Caco-2 (cell line): ENCODE measurements around the gene BLOC1S4. TPM values are rescaled to one million over a fixed set of nuclear protein-coding genes. Genes with fewer than 3 reads are reported as not detected.

ENCODE experiments used
- BruUV-seq: library from RNA; stranded (reverse); fragments of 400-500 nt; replicated peaks from 2 replicates; lab custom pipeline; 2021; lab: Mats Ljungman, UMichigan
- CTCF ChIA-PET: fragments of 300-600 bp; sonication (Branson Sonifier 250); formaldehyde crosslinking; loops from one replicate; lab custom pipeline; 2022; ENCODE audit warnings: antibody characterized with exemption; lab: Charles Lee
- POLR2A ChIA-PET: fragments of 300-600 bp; sonication (Branson Sonifier 250); formaldehyde crosslinking; loops from one replicate; lab custom pipeline; 2022; ENCODE audit warnings: antibody characterized with exemption; lab: Charles Lee
- DNase-seq, 2 experiments: peaks; one replicate each; pipeline versions ENCODE4 v3.0.0 to v3.0.0-alpha.2; 2020 to 2022
- H3K27me3 ChIP-seq: replicated peaks from 2 replicates; pipeline ENCODE4 v1.6.0; 2011; ENCODE audit warnings: low read length; ENCODE audit not compliant: control insufficient read depth, insufficient read depth
- H3K36me3 ChIP-seq: 2 replicates; pipeline ENCODE4 v1.5.1; 2011; ENCODE audit warnings: low read length; ENCODE audit not compliant: control insufficient read depth, insufficient read depth
- H3K4me1 ChIP-seq: fragments of 250-450 bp; sonication (Bioruptor Pico); 2 replicates; pipeline ENCODE4 v1.5.1; 2020; ENCODE audit warnings: mild to moderate bottlenecking
- H3K4me3 ChIP-seq: 2 replicates; pipeline ENCODE4 v1.5.1; 2011; ENCODE audit warnings: low read depth, mild to moderate bottlenecking, control low read depth, low read length
- H3K9me3 ChIP-seq: fragments of 250-450 bp; sonication (Bioruptor Pico); 2 replicates; pipeline ENCODE4 v1.5.1; 2020; ENCODE audit warnings: mild to moderate bottlenecking, moderate library complexity
- H3K27ac Mint-ChIP-seq: one replicate; pipeline ENCODE4 v1.8.0; 2022; ENCODE audit warnings: mixed read lengths; ENCODE audit not compliant: unreplicated experiment
- H3K27me3 Mint-ChIP-seq: one replicate; pipeline ENCODE4 v1.8.0; 2022; ENCODE audit warnings: mixed read lengths; ENCODE audit not compliant: insufficient read depth, unreplicated experiment
- H3K36me3 Mint-ChIP-seq: one replicate; pipeline ENCODE4 v1.8.0; 2022; ENCODE audit warnings: mild to moderate bottlenecking, mixed read lengths; ENCODE audit not compliant: insufficient read depth, unreplicated experiment
- H3K4me1 Mint-ChIP-seq: one replicate; pipeline ENCODE4 v1.8.0; 2022; ENCODE audit warnings: low read depth, mixed read lengths; ENCODE audit not compliant: unreplicated experiment
- H3K4me3 Mint-ChIP-seq: one replicate; pipeline ENCODE4 v1.8.0; 2022; ENCODE audit warnings: mild to moderate bottlenecking, moderate library complexity, mixed read lengths; ENCODE audit not compliant: unreplicated experiment
- H3K9me3 Mint-ChIP-seq: one replicate; pipeline ENCODE4 v1.8.0; 2022; ENCODE audit warnings: mixed read lengths; ENCODE audit not compliant: unreplicated experiment
- intact Hi-C: fragments of 100-400 bp; cut with micrococcal nuclease; formaldehyde crosslinking; loops from one replicate; pipeline ENCODE4 v1.10.0; 2022; ENCODE audit not compliant: unreplicated experiment
- total RNA-seq: library from RNA; stranded (reverse); gene quantifications from 2 replicates; pipeline ENCODE4 v1.2.3, GENCODE V29; 2022
- TF ChIP-seq, protein P1 (sequence below), 2 experiments: fragments of 200-600 bp in 1 of 2; IDR thresholded peaks; 1 replicate in 1 of 2; 2 replicates in 1 of 2; pipeline versions ENCODE4 v1.5.1 to v1.8.0; 2011 to 2022; ENCODE audit warnings: antibody characterized with exemption in 1 of 2, control low read depth in 1 of 2, inconsistent platforms in 1 of 2, low read depth in 1 of 2, low read length in 1 of 2, mild to moderate bottlenecking in 1 of 2, moderate library complexity in 1 of 2; ENCODE audit not compliant: insufficient read depth in 1 of 2, severe bottlenecking in 1 of 2, unreplicated experiment in 1 of 2

BLOC1S4 gene
- total RNA-seq, 1 experiment from 2014 or later, result 17.2 TPM

DNA sequence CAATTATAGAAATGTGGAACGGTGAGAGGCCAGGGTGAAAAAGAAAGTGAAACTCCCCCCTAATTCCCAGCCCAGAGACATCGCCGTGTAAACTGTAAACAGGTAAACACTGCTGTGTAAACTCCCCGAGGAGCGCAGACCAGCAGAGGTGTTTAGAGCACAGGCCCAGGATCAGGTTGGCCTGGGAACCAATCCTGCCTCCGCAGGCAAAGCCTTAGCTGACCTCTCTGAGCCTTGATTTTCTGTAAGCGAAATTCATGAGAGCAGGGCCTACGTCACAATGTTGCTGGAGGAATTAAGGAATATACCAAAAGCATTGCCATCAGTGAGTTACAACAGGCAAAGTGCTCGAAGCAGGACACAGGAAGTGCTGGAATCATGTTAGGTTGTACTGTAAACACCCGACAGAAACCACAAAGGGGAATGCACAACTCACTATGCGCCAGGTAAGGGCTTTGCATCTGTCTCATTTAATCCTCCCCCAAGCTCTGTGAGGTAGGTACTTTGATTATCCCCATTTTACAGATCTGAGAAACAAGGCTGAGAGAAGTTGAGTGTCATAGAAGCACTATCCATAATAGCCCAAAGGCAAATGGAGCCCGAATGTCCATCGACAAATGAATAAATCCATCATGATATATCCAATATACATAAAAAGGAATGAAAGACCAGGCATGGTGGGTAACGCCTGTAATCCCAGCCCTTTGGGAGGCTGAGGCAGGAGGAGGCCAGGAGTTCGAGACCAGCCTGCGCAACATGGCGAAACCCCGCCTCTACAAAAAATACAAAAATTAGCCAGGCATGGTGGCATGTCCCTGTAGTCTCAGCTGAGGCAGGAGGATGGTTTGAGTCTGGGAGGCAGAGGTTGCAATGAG lies 35.9 kb downstream of the BLOC1S4 start:
- Mint-ChIP-seq H3K27ac (no peak overlapping the region), H3K4me3 (no peak overlapping the region), H3K36me3 (no peaks in the 10 kb centered on the region), H3K27me3 (no peaks in the 10 kb centered on the region), H3K4me1 (peaks cover 14% of the 10 kb centered on the region), H3K9me3 (no peaks in the 10 kb centered on the region)
- Histone ChIP-seq H3K27me3 (no peaks in the 10 kb centered on the region), H3K4me3 (no peak overlapping the region), H3K9me3 (no peaks in the 10 kb centered on the region), H3K4me1 (peaks cover 41% of the 10 kb centered on the region), H3K36me3 (no peaks in the 10 kb centered on the region)
- POLR2A ChIA-PET, result no interaction called here
- DNase-seq, result no peak
- CTCF ChIA-PET, result no interaction called here
- intact Hi-C loops, result no loop called here
- TF ChIP-seq, protein P1, sequence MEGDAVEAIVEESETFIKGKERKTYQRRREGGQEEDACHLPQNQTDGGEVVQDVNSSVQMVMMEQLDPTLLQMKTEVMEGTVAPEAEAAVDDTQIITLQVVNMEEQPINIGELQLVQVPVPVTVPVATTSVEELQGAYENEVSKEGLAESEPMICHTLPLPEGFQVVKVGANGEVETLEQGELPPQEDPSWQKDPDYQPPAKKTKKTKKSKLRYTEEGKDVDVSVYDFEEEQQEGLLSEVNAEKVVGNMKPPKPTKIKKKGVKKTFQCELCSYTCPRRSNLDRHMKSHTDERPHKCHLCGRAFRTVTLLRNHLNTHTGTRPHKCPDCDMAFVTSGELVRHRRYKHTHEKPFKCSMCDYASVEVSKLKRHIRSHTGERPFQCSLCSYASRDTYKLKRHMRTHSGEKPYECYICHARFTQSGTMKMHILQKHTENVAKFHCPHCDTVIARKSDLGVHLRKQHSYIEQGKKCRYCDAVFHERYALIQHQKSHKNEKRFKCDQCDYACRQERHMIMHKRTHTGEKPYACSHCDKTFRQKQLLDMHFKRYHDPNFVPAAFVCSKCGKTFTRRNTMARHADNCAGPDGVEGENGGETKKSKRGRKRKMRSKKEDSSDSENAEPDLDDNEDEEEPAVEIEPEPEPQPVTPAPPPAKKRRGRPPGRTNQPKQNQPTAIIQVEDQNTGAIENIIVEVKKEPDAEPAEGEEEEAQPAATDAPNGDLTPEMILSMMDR (IDR thresholded peaks at IDR 0.05; ENCODE audit: insufficient read depth in 1 of 2, low read depth in 1 of 2, low read length in 1 of 2, severe bottlenecking in 1 of 2, unreplicated experiment in 1 of 2), result no peak
- no TSS peak for BruUV-seq

DNA sequence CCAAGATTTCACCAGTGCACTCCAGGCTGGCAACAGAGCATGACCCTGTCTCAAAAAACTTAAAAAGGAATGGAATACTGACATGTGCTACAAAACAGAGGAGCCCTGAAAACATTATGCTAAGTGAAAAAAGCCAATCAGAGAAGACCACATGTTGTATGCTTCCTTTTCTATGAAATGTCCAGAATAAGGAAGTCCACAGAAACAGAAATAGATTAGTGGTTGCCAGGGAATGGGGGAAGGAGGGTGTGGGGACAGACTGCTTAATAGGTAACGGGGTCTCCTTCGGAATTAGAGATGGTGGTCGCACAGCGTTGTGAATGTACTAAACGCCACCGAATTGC lies 36.5 kb downstream of the BLOC1S4 start:
- Mint-ChIP-seq H3K36me3 (no peaks in the 10 kb centered on the region), H3K27me3 (no peaks in the 10 kb centered on the region), H3K4me3 (no peak overlapping the region), H3K4me1 (peaks cover 10% of the 10 kb centered on the region), H3K9me3 (no peaks in the 10 kb centered on the region), H3K27ac (no peak overlapping the region)
- no peaks in the 10 kb centered on the region for H3K9me3 ChIP-seq
- intact Hi-C loops, result no loop called here
- H3K27me3 ChIP-seq, result no peaks in the 10 kb centered on the region
- no peak overlapping the region for H3K4me3 ChIP-seq
- ChIA-PET CTCF (no interaction called here), POLR2A (no interaction called here)
- TF ChIP-seq, protein P1 (IDR thresholded peaks at IDR 0.05; ENCODE audit: insufficient read depth in 1 of 2, low read depth in 1 of 2, low read length in 1 of 2, severe bottlenecking in 1 of 2, unreplicated experiment in 1 of 2), result no peak
- H3K36me3 ChIP-seq, result no peaks in the 10 kb centered on the region
- peaks cover 41% of the 10 kb centered on the region for H3K4me1 ChIP-seq
- BruUV-seq, result no TSS peak
- DNase-seq, result no peak

DNA sequence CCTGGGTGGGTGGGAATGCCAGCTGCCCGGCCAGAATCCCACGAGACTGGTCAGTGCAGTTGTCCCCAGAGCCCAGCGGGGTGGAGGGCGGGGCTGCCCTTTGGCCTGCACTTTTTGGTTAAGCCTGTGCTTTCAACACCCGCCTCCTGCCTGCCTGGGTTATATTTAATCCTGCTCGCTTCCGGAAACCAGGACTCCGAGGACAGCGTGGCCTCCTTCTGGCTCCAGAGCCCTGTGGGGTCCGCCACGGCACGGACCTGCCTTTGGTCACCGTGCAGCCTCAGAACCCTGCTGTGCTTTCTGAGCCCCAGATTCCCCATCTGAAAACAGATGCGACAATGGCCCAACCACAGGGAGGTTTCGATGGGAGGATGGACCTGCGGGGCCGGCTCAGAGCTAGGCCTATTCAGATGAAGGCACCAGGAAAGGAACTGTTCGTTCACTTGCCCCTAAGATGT lies 37.2 kb downstream of the BLOC1S4 start:
- DNase-seq, result peak in 1 of 2 experiments; percentile 45
- ChIA-PET POLR2A (no interaction called here), CTCF (no interaction called here)
- Histone ChIP-seq H3K27me3 (no peaks in the 10 kb centered on the region), H3K4me1 (peaks cover 41% of the 10 kb centered on the region), H3K36me3 (no peaks in the 10 kb centered on the region), H3K4me3 (no peak overlapping the region), H3K9me3 (no peaks in the 10 kb centered on the region)
- no peaks in the 10 kb centered on the region for H3K36me3 Mint-ChIP-seq
- TF ChIP-seq, protein P1 (IDR thresholded peaks at IDR 0.05; ENCODE audit: insufficient read depth in 1 of 2, low read depth in 1 of 2, low read length in 1 of 2, severe bottlenecking in 1 of 2, unreplicated experiment in 1 of 2), result no peak
- no peak overlapping the region for H3K27ac Mint-ChIP-seq
- intact Hi-C loops, result no loop called here
- no TSS peak for BruUV-seq
- H3K27me3 Mint-ChIP-seq, result no peaks in the 10 kb centered on the region
- H3K9me3 Mint-ChIP-seq, result no peaks in the 10 kb centered on the region
- peaks cover 9% of the 10 kb centered on the region for H3K4me1 Mint-ChIP-seq
- no peak overlapping the region for H3K4me3 Mint-ChIP-seq
